Activated CD8-positive, alpha-beta memory T cell treated with anti-CD3 and anti-CD28 coated beads, Interleukin-2, amount 50 U/mL, for 4 hours (primary cell): Measurements from ENCODE around the gene MUSTN1.

Experiments used
- DNase-seq: peaks from one replicate; pipeline ENCODE4 v3.0.0-alpha.2; 2020

Gene MUSTN1

DNA sequence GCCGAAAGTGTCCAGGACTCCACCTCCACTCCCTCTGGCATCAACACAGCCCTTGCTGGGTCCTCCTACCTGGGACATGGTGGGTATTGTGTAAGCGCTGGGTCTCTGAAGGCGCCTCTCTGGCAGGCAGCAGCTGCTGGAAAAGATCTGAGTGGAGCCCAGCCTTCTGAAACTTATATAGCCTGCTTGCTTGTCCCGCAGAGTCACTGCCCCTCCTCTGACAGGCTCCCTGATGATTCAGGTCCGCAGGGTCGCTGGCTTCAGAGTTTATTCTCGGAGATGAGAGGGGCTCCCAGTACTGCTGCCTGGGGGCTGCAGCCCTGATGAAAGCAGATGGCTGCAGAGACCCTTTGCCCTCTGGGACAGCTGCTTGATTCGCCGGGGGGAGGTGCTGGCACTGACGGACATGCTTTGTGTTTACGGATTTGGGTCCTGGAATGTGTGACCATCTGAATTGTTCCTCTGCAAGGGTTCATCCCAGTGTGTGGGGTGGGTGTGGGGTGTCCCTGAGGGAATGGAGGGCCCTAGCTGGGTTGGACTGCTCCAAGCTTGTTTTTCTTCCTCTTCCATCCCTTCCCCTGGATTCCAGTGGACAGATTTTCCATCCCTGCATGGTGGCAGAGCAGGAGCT lies at the start of gene MUSTN1:
Gene MUSTN1 (minus strand): TSS at position 149 of the 631 bp plus-strand sequence. CDS start 71 bp downstream, at position 78.
- no peak for DNase-seq

DNA sequence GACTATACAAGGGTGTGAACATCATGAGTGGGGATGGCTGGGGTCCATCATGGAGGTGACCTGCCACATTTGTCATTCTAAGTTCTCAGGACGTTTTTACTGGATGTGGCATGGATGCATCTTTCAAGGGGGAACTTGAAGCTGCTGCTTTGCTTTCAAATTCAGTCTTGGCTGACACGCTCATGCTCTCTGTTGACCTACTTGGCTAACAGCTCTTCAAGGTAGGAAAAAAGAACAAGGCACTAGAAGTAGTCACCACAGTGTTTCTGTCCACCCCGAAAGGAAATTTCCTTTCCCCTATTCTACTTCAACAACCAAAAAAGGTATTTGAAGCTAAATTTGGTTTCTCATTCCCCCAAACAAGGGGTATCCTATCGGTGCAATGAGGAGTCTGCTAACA lies 47.6 kb upstream of the MUSTN1 start:
- DNase-seq = no peak

DNA sequence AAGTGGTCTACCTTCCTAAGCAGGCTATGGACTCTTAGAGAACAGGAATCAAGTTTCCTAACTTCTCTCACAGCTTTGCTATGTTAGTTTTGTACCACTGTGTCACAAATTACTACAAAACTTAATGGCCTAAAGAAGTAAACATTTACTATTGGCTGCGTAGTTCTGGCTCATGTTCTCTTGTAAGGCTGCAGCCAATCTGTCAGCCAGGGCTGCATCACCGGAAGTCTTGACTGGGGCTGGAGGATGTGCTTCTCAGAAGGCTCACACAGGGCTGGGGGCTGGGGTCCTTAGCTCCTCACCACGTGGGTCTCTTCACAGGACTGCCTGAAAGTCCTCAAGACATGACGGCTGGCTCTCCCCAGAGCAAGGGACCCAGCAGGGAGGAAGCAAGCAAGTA lies 47.1 kb upstream of the MUSTN1 start:
- no peak for DNase-seq

DNA sequence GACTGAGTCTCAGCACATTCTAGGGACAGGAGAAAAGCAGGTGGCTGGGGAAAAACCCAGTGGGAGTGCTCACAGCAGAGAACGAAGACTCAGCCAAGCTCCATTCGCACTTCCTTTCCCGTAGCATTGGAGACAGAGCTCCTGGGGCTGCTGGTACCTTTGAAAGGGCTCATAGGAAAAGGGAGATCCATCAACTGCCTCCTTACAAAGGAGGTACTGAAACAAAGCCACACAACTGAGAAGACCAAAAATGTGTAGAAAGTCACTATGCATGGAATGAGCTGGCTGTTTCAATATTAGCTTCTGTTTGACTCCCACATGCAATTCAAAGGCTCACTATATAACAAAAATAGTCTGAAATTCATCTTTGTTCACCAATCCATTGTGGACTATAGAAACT lies 45.7 kb upstream of the MUSTN1 start:
- no peak for DNase-seq

DNA sequence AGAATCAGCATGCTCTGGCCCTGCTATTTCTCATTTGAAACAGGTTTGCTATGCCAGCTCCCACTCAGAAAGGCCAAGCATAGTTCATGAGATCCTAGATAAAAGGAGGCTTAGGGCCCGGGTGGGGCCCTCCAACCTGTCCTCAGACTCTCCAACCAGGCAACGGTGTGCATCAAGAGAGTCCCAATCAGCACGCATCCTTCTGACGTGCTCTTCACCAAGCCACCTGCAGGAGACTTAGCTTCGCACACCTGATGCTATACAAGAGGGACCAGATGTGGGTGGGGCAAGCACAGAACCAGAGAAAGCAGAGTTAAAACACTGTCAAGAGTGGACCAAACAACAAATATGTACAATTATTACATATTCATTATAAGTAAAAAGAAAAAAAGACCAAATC lies 45.2 kb upstream of the MUSTN1 start:
- DNase-seq = no peak

DNA sequence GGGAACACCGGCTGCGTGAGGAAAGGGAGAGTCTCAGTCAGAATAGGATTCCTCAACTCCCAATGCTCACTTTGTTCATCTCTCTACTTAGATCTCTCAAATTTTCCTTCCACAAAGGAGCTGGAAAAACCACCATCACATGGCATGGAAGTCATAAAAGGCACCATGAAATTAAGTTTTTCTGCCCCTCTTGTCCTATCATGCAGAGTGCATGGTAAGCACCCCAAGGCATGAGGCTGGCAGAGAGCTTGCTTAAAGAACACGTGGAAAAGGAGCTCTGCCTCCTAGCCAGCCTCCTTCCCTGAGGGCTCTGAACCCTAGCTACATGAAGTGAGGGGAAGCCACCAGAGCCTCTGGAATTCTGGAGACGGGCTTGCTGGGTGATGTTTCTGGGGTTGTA lies 44.8 kb upstream of the MUSTN1 start:
- DNase-seq = no peak

DNA sequence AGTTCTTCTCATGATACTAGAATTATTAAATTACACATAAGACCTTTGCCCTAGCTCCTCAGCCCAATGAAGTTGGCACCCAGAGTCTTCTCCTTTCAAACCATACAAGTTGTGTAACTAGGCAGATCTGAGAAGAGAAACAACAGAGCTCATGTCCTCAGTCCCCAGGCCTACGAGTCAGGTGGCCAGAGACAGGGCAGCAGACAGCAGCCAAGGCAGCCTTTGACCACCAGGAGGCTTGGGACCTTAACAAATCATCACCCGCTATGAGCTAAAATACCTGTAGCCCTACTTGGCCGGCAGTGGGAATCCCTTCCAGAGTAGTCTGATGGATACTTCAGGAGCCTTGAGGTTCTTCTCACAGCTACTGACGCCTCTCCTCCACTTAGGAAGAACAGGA lies 44.3 kb upstream of the MUSTN1 start:
- no peak for DNase-seq

DNA sequence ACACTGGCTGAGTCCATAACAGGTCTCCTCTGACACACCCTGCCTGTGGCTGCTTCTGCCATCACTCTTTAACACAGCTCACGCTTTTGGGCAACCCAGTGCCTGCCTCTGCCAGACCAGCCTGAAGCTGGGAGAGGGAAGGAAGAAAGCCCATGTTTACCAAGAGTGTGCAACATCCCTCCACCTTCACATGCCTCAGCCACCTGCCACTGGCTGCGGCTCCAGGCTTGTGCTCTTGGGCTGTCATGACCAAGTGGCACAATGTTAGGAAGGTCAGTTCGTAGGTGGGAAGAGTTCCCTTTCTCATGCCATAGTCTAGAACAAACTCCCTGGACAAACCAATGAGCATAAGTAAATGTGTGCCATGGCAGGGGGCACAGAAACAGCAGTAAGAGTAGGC lies 42.3 kb upstream of the MUSTN1 start:
- no peak for DNase-seq

DNA sequence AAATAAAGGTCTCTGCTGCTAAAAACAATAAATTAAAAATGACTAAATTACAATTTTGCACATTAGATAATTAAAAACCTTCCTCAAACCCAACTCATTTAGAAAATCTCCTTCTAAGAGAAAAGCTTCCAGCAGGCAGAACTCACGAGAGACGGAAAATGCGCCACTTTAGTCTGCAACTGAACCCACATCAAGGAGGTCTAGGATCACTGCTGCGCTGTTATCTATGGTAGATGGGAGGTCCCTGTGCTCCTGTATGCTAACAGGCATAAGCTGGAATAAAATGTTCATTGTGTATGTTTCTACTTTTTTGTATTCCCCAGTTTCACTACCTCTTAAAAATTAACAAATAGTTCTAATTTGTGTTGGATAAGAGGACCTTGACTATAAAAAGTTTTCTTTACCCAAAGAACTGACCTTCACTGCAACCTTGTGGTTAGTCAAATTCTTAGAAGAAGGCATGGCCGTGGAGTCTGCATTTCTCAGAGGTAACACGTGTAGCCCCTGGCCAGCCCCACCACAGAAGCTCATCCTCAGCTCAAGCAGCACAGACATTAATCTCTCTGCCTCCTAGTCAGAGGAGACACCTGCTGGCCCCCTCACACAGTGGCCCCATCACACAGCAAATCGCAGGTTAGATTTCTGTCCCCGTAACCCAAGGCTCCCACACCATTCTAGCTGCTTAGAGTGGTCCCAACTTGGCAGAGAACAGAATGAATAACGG lies 40.2 kb upstream of the MUSTN1 start:
- no peak for DNase-seq

DNA sequence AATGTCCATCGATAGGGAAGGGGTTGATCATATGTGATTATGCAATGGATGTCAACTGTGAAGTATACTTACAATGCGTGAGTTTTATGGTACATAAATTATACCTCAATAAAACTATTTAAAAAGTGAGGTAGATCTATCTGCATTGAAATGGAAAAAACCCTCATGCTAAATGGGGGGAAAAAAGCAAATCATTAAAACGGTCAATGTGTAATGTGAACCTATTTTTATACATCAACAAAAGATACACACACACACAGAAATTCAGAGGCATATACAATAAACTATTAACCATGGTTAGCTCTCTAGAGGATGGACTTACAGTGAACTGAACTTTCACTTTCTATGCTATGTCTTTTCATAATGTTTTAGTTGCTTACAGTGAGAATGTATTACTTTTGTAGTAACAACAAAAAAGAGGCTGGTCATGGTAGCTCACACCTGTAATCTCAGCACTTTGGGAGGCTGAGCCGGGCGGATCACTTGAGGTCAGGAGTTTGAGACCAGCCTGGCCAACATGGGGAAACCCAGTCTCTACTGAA lies 39.4 kb upstream of the MUSTN1 start:
- no peak for DNase-seq

DNA sequence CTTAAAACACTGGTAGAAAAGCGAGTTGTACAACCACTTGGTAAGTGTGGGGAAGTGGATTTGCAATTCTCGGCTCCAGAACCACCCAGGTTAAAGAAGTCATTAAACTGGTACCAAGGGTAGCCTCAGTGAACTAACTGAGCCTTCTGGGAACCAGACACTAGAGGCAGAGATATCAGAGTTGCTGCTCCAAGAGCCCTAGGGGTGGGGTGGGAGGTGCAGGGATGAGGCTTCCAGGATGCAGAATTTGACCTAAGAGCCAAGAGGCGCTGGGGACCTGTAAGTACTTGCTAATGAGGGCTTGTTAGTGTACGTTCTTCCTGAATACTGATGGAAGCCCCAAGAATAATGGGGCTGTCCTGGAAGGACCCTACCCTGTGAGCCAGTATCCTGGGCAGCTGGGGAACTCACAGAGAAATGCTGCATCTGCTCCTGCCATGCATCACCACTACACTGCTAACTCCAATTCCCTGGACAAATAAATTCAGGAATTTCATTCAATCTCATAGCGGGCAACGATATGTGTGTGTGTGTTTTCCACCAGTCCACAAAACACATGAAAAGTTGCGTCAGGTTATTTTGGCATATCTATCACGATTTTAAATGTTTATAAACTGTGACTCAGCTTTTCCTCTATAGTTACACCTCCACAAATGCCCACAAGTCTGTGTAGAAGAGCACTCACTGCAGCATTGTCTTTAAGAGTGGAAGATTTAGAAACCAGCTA lies 38.8 kb upstream of the MUSTN1 start:
- DNase-seq = no peak

DNA sequence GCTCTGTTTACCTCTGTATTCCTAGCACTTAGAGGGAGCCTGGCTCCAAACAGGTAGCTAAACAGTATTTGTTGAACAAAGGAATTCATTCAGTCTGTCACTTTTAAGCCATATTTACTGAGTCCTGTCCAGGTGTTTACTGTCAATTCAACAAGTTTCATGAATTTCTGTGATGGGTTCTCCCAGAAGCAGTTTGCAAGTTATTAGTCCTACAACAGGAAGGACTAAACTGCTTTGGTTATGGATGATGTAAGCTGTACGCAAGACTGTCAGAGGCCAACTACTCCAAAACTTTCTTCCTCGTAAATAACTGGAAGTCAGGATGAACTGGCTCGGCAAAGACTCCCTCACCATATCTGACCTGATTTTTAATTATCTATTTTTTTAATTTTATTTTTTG lies 37.4 kb upstream of the MUSTN1 start:
- no peak for DNase-seq

DNA sequence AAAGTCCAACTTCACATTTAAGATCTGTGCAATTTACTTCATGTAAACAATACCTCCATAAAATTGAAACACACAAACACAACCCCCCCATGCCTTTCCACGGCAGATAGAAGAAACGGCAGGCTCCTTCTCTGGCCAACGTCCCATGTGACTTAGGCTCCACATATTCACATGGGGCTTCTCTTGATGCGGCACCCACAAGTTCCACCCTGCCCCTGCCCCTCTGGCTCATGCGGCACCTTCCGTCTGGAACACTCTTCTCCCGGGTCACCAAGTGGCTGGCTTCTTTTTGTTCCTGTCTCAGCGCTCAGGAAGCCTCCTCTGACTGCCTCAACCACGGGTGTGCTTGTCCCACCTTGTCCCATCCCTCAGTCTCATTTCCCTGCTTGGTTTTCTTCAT lies 36.9 kb upstream of the MUSTN1 start:
- no peak for DNase-seq

DNA sequence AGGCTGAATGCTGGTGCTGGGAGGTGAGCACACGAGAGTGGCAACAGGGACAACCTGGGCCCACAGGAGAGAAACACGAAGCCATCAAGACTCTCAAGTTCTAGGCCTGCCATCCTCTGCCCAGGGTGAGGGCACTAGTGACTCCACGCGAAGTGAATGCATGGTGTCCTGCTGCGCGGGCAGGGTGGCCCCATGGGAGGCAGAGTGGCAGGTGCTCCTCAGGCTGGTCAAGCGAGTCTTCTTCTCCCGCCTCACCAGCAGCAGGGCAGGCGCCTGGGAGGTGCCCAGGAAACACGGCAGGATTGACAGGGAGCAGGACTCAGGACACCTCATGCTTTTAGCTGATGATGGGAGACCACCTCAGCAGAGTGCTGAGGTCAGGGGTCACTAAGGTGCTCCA lies 35.7 kb upstream of the MUSTN1 start:
- DNase-seq = no peak

DNA sequence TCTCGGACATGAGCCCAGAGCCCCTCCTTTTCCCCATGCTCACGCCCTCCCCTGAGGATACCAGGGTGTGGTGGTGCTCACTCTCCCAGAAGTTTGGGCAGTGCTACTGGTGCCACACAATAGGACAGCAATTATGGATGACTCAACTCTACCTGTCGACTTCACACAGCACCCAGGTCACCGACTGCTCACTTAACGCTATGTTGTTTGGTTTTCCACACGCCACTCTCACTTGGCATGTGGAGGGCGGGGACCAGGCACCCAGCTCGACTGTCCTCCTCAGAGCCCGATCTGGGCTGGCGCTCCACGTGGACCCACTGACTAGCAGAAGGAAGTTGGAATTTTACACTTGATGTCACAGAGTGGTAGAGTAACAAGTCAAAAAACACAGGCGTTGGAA lies 31.6 kb upstream of the MUSTN1 start:
- DNase-seq = no peak

DNA sequence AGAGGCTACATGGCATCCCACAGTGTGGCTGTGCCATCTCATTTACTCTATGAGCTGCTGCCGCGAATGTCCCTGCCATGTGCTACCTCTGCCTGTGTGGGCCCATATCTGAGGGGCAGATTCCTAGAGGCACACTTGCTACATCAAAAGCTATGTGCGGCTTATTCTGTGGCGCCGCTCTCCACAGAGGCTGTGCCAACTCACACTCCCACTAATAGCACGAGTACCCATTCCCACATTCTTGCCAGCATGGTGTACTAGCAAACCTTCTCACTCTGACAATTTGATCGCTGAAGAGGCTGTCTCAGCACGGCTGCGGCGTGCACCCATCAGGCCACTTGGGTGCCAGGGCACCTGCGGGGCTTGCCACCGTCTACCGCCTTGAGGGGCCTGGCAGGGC lies 31.2 kb upstream of the MUSTN1 start:
- DNase-seq = no peak

DNA sequence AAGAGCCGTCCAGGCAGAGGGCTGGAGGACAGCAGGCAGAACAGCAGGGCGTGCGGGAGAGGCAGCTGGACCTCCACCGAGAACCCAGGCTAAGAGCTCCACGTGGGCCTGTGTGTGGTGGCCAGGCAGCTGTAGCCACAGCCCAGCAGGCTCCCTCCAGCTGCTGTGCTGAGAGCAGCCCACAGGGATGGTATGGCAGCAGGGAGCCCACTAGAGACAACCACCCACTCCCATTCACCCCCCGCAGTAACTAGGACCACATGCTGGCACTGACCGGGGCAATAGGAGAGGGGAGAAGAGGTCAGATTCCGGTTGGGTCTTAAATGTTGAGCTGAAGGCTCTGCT lies 25.6 kb upstream of the MUSTN1 start:
- no peak for DNase-seq

DNA sequence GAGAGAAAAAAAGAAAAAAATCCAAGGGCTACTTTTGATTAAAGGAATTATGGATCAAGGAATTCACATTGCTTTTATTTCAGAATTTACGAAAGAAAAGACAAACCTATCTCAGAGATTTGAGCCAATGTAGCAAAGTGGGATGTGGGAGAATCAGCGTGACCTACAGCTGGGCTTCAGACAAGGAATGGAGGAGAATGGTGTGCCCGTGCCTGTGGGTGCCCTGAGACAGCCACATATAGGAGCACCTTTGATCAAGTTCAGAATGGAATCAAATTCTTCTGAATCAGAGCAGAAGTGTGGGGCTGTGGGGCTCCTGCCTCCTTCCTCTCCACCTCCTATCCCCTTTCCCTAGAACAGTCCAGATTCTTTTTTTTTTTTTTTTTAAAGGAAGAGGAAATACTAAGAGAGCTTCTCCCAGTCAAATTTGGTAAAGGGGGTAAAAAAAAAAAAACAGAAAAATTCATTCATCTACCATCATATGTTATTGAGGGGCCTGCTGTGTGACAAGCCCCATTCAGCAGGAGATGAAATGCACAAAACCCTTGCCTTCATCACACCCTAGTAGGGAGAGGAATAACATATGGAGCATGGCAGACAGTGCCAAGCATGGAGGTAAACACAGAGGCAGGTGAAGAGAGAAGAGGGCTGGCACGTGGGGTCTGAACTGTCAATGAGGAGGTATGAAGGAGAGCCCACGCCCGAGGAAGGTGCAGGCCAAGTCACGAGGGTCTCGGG lies 25.0 kb upstream of the MUSTN1 start:
- no peak for DNase-seq

DNA sequence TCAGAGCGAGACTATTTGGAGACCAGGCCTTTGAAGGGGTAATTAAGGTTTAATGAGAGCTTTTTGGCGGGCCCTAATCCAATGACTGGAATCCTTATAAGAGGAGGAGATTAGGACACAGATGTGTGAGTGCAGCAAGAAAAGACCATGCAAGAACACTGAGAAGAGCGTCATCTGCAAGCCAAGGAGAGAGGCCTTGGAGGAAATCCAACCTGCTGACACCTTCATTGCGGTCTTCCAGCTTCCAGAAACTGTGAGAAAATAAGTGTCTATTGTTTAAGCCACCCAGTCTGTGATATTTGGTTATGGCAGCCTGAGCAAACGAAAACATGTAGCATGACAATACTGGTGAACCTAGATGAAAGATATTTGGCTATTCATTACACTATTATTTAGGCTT lies 23.0 kb upstream of the MUSTN1 start:
- no peak for DNase-seq

DNA sequence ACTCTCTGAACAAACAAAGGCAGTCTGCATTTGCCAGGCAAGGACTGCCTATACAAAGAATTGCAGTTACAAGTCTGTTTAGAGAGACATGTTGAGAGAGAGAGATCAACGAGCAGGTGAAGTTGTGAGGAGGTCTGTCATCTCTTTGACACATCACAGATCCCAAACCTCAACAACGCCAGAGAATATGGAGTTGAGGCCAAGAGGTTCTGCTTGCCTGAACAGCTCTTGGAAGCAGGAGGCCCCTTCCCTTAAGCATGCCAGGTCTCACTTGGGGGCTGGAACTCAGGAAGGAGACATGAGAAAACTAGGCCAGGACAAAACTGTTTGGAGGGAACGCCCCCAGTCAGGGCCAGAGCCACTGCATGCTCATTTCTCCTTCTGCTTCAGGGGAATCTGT lies 22.3 kb upstream of the MUSTN1 start:
- no peak for DNase-seq

DNA sequence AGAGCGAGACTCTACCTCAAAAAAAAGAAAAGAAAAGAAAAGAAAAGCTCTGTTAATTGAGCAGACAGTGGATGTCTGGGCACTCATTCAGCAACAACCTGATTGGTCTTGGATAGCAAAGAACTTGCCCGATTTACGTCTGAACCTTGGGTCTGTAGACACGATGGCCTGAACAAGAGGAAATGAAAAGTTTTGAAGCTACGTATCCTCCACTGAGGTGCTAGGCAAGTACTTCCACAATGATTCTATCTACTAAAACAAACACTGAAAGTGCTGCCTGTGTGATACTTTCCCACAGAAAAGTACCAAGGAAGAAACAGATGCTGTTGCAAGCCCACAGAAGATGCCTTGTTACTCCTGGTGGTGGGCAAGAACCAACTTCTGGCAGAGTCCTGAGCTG lies 21.8 kb upstream of the MUSTN1 start:
- no peak for DNase-seq

DNA sequence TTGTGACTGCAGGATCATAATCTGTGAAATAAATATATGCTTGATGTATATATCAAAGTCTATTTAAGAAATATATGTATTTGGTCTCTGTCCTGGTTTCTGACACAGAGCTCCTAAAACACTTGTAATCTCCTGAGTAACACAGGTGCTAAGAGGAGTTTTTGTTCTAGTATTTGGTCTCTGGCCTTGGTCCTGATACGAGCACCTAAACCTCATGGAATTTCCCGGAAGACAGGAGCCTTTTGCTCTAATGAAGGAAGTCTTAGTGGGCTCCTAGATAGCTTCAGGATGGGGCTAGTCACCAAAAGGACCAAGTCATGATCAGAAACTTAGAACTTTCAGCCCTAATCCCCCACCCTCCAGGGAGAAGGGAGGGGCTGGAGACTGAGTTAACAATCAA lies 19.2 kb upstream of the MUSTN1 start:
- DNase-seq = no peak

DNA sequence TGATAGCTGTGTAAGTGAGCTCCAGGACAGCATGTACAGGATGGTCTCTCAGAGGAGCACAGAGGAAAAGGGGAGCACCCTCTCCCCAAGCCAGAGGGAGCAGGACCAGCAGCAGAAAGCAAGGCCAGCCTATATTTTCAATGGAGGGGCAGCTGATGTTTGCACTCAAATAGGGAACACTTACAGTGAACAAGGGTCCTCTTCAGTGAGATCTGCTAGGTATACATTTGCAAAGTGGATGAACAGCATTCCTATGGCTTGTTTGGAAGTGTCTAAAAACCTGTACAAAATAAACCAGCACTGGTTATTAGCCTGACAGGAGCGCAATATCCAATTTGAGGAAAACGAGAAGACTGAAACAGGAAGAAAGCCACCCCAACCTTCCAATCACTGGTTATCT lies 17.6 kb upstream of the MUSTN1 start:
- DNase-seq = no peak

DNA sequence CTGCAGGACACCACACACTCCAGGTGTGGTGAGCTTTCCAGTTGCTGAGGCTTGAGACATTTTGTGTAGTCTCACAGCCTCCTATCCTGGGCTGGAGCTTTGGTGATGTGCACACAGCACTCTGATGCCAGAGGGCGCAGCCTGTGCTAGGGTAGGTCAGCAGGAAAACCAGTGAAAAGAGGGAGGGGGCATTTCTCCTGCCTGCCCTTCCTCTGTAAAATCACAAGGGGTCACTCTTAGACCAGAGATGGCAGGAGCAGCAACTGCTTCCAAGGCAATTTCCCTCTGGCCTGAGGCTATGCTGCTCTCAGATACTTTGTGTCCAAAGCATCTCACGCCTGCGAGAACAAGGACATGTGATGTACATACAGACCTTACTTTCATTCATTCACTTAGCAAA lies 16.5 kb upstream of the MUSTN1 start:
- DNase-seq = no peak
